ENCODE results near the gene CDK5RAP2.

DNA sequence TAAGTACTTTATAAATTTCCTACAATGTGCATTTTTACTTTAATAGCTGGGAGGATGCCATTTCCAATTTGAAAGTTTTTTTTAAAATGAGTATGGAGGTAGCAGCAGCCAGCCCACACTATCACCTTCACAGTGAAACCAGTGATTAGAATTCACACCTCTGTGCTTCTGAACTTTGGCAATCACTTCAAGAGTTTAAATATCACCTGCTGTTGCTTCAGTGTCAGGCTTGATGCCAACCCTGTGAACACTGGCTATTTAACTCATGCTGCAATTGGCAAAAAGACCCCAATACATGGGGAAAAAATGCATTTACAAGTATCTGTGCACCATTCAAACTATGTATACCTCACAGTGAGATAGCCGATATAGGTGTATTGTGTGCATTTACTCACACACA, 57.4 kb downstream of the CDK5RAP2 start:
- TF ChIP-seq, protein P1, sequence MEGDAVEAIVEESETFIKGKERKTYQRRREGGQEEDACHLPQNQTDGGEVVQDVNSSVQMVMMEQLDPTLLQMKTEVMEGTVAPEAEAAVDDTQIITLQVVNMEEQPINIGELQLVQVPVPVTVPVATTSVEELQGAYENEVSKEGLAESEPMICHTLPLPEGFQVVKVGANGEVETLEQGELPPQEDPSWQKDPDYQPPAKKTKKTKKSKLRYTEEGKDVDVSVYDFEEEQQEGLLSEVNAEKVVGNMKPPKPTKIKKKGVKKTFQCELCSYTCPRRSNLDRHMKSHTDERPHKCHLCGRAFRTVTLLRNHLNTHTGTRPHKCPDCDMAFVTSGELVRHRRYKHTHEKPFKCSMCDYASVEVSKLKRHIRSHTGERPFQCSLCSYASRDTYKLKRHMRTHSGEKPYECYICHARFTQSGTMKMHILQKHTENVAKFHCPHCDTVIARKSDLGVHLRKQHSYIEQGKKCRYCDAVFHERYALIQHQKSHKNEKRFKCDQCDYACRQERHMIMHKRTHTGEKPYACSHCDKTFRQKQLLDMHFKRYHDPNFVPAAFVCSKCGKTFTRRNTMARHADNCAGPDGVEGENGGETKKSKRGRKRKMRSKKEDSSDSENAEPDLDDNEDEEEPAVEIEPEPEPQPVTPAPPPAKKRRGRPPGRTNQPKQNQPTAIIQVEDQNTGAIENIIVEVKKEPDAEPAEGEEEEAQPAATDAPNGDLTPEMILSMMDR (conservative IDR thresholded peaks at IDR 0.05; ENCODE audit: low read length) = no peak
- TF ChIP-seq EZH2phosphoT487 (IDR thresholded peaks at IDR 0.05; ENCODE audit: borderline replicate concordance) = no peak
